HG02588 (cell line): ENCODE measurements around the gene LIN54.
A peak's percentile ranks its signal among the peaks of the same experiment; 100 is the strongest.
"Not testable (repeated sequence)": the region's sequence is repeated elsewhere in the genome, so short reads cannot be mapped to it uniquely, and the experiment has no call there.

ENCODE experiments used
- ATAC-seq: cut with Tn5 transposase; IDR thresholded peaks from one replicate; pipeline ENCODE4 v1.9.1; 2021; ENCODE audit warnings: mild to moderate bottlenecking, moderate library complexity; ENCODE audit not compliant: unreplicated experiment

The LIN54 gene

DNA sequence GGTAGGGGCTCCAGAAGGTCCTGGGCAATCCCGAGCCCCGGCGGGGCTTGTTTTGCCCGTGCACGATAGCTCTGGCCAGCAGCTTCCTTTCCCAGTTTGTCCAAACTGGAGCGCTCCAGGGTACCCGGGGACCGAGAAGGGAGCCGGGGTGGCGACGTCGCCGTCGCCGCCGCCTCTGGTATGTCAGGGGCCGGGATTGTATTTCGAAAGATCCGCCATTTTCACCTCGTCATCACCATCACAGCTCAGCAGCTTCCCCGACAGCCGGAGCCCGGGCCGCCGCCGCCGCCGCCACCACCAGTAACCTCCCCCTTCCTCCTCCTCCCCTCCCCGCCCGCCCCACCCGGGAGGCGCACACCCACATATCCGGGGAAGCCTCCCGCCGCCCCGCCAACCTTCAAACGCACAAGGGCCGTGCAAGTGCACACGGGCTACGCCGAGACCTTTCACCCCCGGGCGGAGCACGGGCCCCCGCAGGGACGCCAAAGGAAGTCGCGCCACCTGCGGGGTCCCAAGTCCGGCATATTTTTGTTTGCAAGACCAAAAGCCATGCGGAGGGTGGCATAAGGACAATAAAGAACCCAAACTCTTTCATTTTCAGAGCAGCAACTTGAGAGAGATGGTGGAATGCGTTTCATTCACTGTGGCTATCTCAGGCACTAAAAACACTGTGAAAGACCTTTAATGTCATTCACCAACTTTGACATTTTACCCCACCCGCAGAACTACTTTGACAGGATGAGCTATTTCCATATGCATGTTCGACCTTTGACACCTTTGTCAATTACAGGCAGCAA is at the start of gene LIN54:
TSS of gene LIN54 (minus strand) at position 302 of the 797 bp plus-strand sequence. CDS start 25,979 bp downstream, outside the sequence.
- ATAC-seq = peak; percentile 45

- no peak for ATAC-seq
Measured at GRCh38 chr4:83054928-83055327, 44.3 kb upstream of the LIN54 start.

GRCh38 chr4:83048781-83049180 is 38.2 kb upstream of the LIN54 start:
- not testable (repeated sequence) for ATAC-seq

- ATAC-seq = no peak
Measured at GRCh38 chr4:83046693-83047473, 36.3 kb upstream of the LIN54 start.

- no peak for ATAC-seq
Measured at GRCh38 chr4:83043801-83044407, 33.3 kb upstream of the LIN54 start.

- not testable (repeated sequence) for ATAC-seq
Measured at GRCh38 chr4:83043157-83043556, 32.5 kb upstream of the LIN54 start.

DNA sequence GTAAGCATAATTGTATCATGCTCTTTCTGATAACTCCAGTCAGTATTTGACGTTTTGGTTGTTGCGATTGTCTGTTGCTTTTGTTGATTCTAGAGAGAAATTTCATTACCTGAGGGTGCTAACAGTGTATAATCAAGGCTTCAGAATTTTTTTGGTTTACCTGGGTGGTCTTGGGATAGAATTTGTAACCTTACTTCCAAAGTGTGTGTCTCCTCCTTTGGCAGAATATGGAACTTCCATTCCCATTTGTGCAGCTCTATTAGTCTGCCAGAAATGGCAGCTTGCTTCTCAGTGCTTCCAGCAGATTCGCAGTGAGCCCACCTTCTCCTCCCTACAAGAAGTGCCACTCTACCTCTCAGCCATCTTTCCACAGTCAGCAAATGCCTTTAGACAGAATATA is 29.6 kb upstream of the LIN54 start:
- ATAC-seq = no peak

DNA sequence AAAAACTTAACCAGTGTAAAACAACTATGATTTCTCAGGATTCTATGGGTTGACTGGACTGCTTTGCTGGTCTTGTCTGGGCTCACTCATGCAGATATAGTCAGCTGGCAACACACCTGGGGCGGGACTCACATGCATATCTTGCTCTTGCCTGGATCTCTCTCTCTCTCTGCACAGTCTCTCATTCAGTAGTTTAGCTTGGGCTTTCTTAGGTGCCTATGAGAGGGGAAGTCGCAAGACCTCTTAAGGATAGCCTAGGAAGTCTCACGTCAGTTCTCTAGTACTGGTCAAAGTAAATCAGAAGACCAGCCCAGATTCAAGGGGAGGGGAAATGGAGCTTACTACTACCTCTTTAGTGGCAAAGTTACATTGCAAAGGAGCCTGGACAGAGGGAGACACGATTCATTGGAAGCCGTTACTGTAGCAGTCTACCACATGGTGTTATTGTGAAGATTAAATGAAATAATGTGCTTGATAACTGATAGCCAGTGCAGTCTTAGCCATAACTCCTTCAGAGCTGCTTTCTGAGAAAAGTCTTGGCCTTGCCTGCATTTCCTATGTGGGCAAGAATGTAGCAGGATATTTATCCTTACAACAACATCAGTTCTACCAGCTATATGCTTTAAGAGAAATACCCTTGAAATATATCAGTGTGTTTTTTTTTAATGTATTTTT is 26.5 kb upstream of the LIN54 start:
- ATAC-seq = no peak

DNA sequence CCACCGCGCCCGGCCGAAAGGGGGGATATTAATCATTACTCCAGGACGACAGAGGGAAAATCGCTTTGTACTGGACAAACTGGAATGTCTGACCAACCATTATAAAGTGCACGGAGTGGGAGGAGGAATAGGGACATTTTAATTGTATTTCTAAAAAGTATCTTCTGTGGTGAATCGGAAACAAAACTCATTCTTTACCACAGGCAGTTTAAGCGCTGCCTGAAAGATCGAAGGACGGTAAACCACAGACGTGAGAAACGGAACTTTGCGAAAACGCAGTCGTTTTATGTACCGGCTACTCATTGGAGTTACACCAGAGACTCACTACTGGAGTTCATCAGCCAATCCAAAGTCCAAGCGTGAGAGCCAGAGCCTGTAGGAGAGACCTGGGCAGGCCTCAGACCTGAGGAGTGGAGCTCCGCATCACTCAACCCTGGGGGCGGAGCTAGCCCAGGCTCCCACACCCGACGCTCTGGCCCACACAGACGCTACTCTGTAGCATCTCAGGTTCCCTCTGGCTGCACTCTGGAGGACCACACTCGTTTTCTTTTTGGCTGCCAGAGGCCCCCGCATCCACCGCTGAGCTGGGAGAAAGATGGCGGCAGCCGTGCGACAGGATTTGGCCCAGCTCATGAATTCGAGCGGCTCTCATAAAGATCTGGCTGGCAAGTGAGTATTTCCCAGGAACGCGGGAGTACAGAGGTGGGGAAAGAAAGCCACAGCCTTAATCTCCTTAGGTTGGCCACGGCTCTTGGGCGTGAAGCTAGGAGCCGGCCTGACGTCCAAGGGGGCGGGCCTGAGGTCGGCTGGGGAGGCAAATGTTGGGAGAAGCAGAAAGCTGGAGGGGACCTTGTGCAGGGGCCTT is 24.2 kb upstream of the LIN54 start, which contains the start of gene COPS4:
TSS of gene COPS4 (plus strand) at position 554 of the 865 bp plus-strand sequence. CDS start at position 596, 42 bp downstream.
- ATAC-seq = peak; percentile 98

GRCh38 chr4:83029688-83030087 is 19.1 kb upstream of the LIN54 start:
- ATAC-seq = no peak

GRCh38 chr4:83028976-83029375 is 18.4 kb upstream of the LIN54 start:
- no peak for ATAC-seq

GRCh38 chr4:83025563-83025962 is 14.9 kb upstream of the LIN54 start:
- ATAC-seq = no peak

DNA sequence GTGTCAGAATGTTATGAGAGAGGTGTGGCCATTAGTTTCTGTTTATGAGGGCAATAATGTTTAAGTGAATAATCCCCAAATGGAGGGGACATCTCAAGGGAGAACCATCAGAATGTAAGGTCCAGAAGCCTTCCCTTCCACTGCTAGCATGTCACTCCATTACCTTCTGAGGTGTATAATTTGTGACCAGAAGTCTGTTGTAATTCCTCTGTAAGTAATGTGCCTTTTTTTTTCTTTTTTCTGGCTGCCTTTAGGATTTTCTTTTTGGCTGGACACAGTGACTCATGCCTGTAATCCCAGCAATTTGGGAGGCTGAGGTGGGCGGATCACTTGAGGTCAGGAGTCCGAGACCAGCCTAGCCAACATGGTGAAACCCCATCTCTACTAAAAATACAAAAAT is 13.6 kb upstream of the LIN54 start:
- ATAC-seq = no peak

GRCh38 chr4:83023599-83023998 is 13.0 kb upstream of the LIN54 start:
- not testable (repeated sequence) for ATAC-seq

GRCh38 chr4:83022724-83023450 is 12.3 kb upstream of the LIN54 start:
- no peak for ATAC-seq

DNA sequence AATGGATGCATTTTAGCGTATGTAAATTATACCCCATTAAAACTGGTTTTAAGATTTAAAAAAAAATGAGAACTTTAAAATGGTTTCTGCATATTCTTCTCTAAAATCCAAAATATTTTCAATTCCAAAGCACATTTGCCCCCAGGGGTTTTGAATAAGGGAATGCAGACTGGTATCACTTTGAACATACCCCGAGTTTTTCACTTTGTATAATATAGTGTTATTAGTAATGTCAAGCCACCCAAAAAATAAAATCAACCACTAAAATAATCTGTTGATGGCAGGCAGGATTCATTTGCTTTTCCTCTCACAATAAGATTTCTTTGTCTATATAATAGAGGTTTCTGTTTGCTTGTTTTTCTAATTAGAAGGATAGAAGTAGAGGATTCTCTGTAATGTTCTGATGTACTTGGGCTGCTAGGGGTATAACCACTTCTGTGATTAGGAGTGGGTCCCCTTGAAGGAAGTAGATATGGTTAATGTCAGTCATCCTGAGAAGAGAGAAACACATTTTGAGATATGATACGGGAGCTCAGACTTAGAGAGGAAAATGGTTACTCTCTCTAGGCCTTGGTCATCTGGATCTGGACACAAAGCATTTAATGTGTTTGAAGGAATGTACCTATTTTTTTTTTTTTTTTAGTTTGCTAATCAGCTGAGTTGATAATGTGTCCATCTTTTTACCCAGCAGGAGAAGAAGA is 9.3 kb upstream of the LIN54 start:
- no peak for ATAC-seq

DNA sequence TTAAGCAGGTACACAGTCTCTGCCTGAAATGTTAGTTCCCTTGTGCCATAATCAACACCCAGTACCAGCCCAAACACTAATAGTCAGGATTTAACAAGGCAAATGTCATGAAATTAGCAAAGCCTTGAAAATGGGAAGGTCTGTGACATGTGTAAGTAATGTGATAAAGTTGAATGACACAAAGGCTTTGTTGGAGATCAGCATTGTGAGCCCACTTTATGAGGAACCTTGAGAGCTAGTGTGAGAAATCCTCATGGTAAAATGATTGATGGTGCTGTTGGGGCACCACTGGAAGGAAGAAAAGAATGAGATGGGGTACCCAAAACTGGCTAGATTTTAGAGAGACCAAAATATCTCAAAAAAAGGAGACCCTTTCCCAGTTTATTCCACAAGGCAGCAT is 3.3 kb upstream of the LIN54 start:
- no peak for ATAC-seq

DNA sequence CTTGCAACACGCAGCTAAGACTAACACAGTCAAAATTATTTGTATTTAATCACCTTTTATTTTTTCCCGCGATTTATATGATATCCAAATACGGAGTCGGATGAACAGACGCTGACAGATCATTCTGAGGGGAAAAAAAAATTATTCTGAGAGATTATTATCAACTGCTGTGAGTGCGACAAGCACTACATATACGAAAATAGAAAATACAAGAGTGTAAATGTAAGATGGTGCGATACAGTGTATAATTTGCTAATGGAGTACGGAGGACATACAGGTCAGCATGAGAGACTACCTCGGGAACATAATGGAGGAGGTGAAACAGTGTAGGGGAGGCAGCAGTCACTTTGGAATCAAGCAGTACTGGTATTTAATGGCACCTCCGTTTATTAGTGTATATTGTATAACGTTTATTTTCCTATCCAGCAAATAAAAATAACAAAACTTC is 2.8 kb upstream of the LIN54 start:
- ATAC-seq = no peak
